ENCODE results near the gene ZNF385A. TPM values are rescaled to one million over a fixed set of nuclear protein-coding genes. Genes with fewer than 3 reads are reported as not detected.

Gene ZNF385A
- total RNA-seq, 1 experiment from 2014 or later: 5.7 TPM

DNA sequence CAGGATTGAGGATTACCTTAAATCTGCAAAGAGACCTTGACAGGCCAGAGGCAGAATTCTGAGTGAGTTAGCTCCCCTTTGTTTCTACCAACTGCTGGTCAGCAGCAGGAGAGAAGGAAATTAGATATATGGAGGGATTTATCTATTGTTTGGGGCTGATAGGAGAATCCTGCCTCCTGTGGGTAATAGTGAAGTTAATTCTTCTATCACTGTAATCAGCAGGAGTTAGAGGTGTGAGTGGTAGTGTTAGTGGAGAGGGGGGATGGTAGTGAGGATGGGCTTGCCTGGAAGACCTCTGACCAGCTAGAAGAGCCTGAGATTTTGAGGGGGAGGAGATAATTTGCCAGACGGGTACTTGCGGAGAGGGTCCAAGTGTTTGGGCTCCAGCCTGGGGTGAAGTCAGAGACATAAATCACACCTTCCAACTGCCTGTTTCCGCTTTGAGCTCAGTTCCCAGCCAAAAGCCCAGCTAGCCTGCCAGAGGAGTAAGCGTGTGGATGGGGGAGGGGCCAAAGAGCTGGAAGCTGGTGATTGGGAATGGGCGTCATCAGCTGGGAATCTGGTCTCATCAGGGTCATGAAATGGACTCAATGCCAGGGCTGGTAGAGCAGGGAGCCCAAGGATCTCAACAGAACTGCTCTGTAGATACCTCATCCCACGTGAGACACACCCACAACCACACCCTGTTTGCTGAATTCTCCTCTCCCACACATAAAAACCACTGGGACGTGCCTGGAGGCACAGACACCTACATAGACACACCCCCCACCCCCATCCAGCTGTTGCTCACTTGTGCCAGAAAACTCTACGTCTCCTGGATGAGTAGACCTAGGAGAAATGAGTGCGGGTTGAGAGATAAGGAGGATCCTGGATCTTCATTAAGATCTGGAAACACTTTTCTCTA lies 47.6 kb upstream of the ZNF385A start:
- H3K14ac ChIP-seq (ENCODE audit: insufficient read depth, low read length): no peak overlapping the region
- H2AFZ ChIP-seq (ENCODE audit: low read length): no peak overlapping the region
- H3K79me1 ChIP-seq (ENCODE audit: insufficient read depth, low read depth, low read length, poor library complexity, severe bottlenecking): no peaks in the 10 kb centered on the region
- H2AK5ac ChIP-seq (ENCODE audit: insufficient read length, low read length): no peak overlapping the region
- no peaks in the 10 kb centered on the region for H3K23me2 ChIP-seq (ENCODE audit: insufficient read length, low read depth, low read length, poor library complexity, severe bottlenecking)
- H3K4me1 ChIP-seq (ENCODE audit: insufficient read depth, low read length): peaks cover 14% of the 10 kb centered on the region; the same call in 1 of the 2 replicates
- peaks cover 4% of the 10 kb centered on the region for H3K27me3 ChIP-seq (ENCODE audit: insufficient read depth, low read length)
- no peak overlapping the region for H2BK15ac ChIP-seq (ENCODE audit: low read depth, low read length)
- TF ChIP-seq, protein P1, sequence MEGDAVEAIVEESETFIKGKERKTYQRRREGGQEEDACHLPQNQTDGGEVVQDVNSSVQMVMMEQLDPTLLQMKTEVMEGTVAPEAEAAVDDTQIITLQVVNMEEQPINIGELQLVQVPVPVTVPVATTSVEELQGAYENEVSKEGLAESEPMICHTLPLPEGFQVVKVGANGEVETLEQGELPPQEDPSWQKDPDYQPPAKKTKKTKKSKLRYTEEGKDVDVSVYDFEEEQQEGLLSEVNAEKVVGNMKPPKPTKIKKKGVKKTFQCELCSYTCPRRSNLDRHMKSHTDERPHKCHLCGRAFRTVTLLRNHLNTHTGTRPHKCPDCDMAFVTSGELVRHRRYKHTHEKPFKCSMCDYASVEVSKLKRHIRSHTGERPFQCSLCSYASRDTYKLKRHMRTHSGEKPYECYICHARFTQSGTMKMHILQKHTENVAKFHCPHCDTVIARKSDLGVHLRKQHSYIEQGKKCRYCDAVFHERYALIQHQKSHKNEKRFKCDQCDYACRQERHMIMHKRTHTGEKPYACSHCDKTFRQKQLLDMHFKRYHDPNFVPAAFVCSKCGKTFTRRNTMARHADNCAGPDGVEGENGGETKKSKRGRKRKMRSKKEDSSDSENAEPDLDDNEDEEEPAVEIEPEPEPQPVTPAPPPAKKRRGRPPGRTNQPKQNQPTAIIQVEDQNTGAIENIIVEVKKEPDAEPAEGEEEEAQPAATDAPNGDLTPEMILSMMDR (conservative IDR thresholded peaks at IDR 0.05): no peak
- H3K79me2 ChIP-seq (ENCODE audit: insufficient read depth, low read length): no peaks in the 10 kb centered on the region
- Mint-ChIP-seq H3K9me3 (peaks cover 3 to 7% of the 10 kb centered on the region in 2 experiments; a peak in 3 of 5 replicates), H3K4me3 (peak overlapping the region in 1 of 2 experiments; percentile 27; a peak in 3 of 5 replicates), H3K27ac (peak overlapping the region in 1 of 3 experiments; percentile 34; a peak in 2 of 7 replicates), H3K27me3 (ENCODE audit: low read depth) (peaks cover 86% of the 10 kb centered on the region), H3K4me1 (peaks cover 27 to 45% of the 10 kb centered on the region in 2 experiments), H3K36me3 (ENCODE audit: insufficient read depth in 1 of 3, low read depth in 3 of 3) (no peaks in the 10 kb centered on the region)
- no peak overlapping the region for H3K18ac ChIP-seq (ENCODE audit: insufficient read length, low read depth, low read length)
- H2BK12ac ChIP-seq (ENCODE audit: insufficient read length, low read depth, low read length): no peak overlapping the region
- no peak overlapping the region for H2BK5ac ChIP-seq (ENCODE audit: insufficient read length, low read length)
- no peak overlapping the region for H4K91ac ChIP-seq (ENCODE audit: insufficient read length, low read depth, low read length)
- H3K23ac ChIP-seq (ENCODE audit: insufficient read length, low read depth, low read length): no peak overlapping the region
- no peaks in the 10 kb centered on the region for H4K20me1 ChIP-seq (ENCODE audit: control insufficient read depth, insufficient read depth, insufficient read length)
- H3T11ph ChIP-seq (ENCODE audit: low read length): no peak overlapping the region
- H2BK20ac ChIP-seq (ENCODE audit: low read depth, low read length, poor library complexity, severe bottlenecking): no peak overlapping the region
- H3K4me2 ChIP-seq (ENCODE audit: insufficient read depth, insufficient read length, low read length): no peak overlapping the region
- no peak overlapping the region for H3K4ac ChIP-seq (ENCODE audit: low read depth, low read length)
- no peaks in the 10 kb centered on the region for H3K9me3 ChIP-seq (ENCODE audit: control insufficient read depth, low read depth, low read length)
- no CpG with 5 or more reads among the region's 9 CpGs for WGBS (ENCODE audit: extremely low coverage, insufficient read length, low lambda C conversion rate)
- peak; percentile 82 for DNase-seq
- H4K5ac ChIP-seq (ENCODE audit: insufficient read length, low read depth, low read length): no peak overlapping the region
- H2BK120ac ChIP-seq (ENCODE audit: low read depth, low read length, poor library complexity, severe bottlenecking): no peak overlapping the region
- no peak overlapping the region for H3K56ac ChIP-seq (ENCODE audit: insufficient read length, low read depth, low read length)
- no peak overlapping the region for H4K8ac ChIP-seq (replicated peaks; ENCODE audit: insufficient read length, low read depth, low read length)
- H3K27ac ChIP-seq (ENCODE audit: insufficient read length, low read depth, low read length): no peak overlapping the region
- H3K9ac ChIP-seq (ENCODE audit: extremely low read depth, insufficient read length, low read length): no peak overlapping the region
